Right ventricle myocardium superior (tissue), 1 donor: Measurements from ENCODE around the gene ZNF738. TPM values are rescaled to one million over a fixed set of nuclear protein-coding genes. Genes with fewer than 3 reads are reported as not detected.
A peak's percentile ranks its signal among the peaks of the same experiment; 100 is the strongest.
"Not testable (repeated sequence)": the region's sequence is repeated elsewhere in the genome, so short reads cannot be mapped to it uniquely, and the experiment has no call there.

Source experiments
- ATAC-seq: fragments of 200-7000 bp; cut with Tn5 transposase; one replicate; pipeline ENCODE4 v1.9.1; 2020; ENCODE audit warnings: mild to moderate bottlenecking; ENCODE audit not compliant: poor library complexity
- DNase-seq: peaks from one replicate; pipeline ENCODE4 v3.0.0-alpha.2; 2020
- intact Hi-C: fragments of 100-400 bp; cut with DNase I; formaldehyde crosslinking; loops from one replicate; pipeline ENCODE4 v1.11.2; 2022
- long read RNA-seq: library from polyadenylated mRNA; unstranded; transcript quantifications from one replicate; pipeline ENCODE4 v2.0.0, GENCODE V29; 2021
- total RNA-seq: library from RNA; stranded (reverse); fragmentation: NEBNext Ultra II Directional; extraction: Animal tissue kit (Norgen Biotek cat#: 25700); gene quantifications from one replicate; pipeline ENCODE4 v1.2.1, GENCODE V29; 2021
- donor health status: DM: no; HTN: yes; CAD: no; lungs with severe emphysema.

ZNF738 gene
- 1.8 TPM for total RNA-seq
- long read RNA-seq, partial matches to known transcripts: 0 of 2 reads
- long read RNA-seq, other reads (novel, unspliced or antisense): 1 of 2 reads

DNA sequence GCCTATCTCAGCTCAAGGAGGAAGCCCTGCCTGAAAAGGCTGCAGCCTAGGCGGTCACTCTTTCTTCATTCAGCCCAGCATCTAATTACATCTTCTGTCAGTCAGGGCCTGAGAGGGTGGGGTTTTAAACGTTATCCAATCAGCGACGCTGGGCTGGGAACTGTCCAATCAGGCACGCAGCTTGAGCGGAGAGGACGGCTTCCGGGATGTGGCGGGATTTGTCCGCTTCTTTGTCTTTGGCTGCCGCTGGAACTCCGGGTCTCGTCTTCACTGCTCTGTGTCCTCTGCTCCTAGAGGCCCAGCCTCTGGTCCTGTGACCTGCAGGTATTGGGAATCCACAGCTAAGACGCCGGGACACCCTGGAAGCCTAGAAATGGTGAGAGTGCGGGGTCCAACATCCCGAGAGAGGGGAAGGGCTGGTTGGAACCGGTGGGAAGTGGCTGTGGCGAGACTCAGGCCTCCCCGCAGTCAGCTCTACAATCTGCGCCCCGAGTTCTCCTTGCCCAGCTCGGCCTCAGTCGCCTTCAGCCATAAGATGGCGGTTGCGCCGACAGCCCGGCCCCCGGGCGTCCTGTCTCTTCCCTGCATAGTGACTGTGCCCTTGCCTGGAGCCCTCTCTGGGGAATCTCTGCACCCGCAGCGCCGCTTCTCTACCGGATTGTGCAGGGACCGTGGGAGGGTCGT is at the start of gene ZNF738:
TSS of gene ZNF738 (plus strand) at position 233 of the 684 bp plus-strand sequence. CDS start at position 374, 141 bp downstream.
- DNase-seq (peak; percentile 94), ATAC-seq (peak; percentile 100)
- intact Hi-C loops: no loop called here

DNA sequence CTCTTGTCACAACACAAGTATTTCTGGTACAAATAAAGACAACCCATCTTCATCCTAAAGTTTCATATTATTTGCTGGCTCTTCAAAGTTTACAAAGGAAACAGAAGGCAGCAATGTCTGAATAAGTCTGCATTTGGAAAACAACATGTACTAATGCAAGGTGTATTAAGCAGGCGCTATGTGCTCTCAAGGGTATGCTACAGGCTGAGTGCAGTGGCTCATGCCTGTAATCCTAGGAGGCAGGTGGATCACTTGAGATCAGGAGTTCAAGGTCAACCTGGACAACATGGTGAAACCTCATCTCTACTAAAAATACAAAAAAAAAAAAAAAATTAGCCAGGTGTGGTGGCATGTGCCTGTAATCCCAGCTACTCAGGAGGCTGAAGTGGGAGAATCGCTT is 46.0 kb upstream of the ZNF738 start:
- intact Hi-C loops, DNase-seq, ATAC-seq: not testable (repeated sequence)

DNA sequence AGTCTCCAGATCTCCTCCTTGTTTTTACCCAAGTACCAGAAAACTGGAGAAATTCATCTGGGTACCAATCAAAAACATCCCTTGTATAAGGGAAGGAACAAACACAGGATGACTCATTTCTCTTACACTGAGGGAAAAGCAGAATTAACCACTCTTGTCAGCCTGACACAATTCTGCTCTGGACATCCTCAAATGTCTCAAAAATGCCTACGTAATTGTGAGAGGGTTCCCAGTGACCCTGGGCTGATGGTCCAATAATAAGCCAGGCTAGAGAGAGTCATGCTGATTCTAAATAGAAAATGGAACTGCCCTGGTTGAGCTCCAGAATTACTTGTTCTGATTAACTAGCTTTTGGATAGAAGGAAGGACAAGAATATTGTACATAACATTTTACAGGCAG is 44.1 kb upstream of the ZNF738 start:
- ATAC-seq (peak; percentile 15), DNase-seq (no peak)
- intact Hi-C loops: no loop called here

DNA sequence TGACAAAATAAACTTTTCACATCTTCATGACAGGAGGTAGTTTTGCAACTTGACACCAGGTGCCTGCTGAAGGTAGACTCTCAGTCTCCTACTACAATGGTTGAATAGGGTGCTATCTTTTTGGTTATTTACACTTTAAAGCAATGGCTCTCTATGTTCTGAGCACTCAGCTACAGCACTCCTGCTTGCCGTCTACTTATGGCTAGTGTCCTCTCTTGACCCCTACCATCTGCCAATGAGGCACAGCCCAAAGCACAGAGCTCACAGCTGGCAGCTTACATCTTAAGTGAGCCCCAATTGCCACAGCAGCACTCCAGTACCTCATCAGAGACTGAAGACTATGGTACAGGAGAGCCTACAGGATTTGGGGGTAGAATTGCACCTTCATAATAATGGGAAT is 41.0 kb upstream of the ZNF738 start:
- DNase-seq: no peak
- peak; percentile 70 for ATAC-seq
- intact Hi-C loops: no loop called here

DNA sequence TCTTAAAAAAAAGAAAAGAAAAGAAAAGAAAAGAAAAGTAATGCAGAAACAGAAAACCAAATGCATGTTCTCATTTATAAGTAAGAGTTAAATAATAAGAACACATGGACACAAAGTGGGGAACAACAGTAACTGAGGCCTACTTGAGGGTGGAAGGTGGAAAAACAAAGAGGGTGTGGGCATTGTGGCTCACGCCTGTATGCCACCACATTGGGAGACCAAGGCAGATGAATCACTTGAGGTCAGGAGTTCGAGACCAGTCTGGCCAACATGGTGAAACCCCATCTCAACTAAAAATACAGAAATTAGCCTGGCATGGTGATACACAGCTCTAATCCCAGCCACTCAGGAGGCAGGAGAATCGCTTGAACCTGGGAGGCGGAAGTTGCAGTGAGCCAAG is 37.7 kb upstream of the ZNF738 start:
- DNase-seq: no peak
- intact Hi-C loops: no loop called here

DNA sequence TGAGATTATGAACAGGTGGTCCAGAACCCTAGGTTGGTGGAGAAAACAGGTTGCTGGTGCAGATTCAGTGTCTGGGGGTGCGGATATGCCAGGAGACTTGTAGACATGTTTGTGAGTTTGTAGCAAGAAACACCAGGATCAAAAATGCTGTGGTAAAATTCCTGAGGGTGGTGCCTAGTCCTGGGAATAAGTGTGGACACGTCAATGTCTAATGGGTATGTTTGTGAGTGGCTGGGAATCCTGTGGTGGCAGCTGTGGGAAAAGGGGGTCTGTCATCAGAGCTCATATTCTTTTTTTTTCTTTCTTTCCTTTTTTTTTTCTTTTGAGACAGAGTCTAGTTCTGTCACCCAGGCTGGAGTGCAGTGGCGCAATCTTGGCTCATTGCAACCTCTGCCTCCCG is 36.8 kb upstream of the ZNF738 start:
- intact Hi-C loops: no loop called here
- ATAC-seq (no peak), DNase-seq (no peak)

More for the DNA sequence above, 37.7 kb upstream of the ZNF738 start:
- ATAC-seq: no peak

DNA sequence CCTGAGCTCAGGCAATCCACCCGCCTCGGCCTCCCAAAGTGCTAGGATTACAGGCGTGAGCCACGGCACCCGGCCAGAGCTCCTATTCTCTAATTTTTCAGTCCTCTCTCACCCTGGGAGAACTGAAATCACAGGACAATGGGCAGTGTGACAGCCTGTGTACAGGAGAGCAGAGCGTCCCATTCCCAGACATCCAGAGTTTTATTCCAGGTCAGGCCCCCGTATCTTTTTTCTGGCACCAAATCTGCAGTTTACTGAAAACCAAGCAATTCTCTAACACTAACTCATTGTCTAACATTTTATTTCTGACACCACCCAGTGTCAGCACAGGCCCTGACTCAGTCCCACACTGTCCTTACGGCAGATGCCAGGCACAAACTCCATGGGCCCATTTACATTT is 36.3 kb upstream of the ZNF738 start:
- intact Hi-C loops: no loop called here
- peak; percentile 88 for ATAC-seq
- peak; percentile 67 for DNase-seq

DNA sequence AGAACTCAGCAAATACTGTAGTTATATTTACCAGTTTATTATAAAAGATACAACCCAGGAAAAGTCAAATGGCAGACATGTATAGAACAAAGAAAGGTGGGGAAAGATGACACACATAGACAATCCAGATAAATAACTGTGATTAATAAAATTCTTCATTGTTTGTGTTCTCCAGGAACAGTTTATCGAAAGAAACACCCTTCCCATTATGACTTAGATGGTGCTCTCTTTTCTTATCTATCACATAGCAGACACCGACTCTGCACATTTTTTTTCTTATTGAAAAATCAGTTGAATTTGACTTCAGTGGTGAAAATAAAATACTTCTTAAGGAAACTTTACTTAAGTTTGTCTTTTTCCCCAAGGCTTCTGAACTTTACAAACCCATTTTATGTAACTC is 35.8 kb upstream of the ZNF738 start:
- no peak for DNase-seq
- intact Hi-C loops: no loop called here
- no peak for ATAC-seq

DNA sequence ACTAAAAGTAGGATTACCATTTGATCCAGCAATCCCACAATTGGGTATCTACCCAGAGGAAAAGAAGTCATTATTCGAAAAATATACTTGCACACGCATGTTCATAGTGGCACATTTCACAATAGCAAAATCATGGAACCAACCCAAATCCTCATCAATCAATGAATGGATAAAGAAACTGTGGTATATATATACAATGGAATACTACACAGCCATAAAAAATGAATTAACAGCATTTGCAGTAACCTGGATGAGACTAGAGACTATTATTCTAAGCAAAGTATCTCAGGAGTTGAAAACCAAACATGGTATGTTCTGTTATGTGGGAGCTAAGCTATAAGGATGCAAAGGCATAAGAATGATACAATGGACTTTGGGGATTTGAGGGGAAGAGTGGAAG is 32.6 kb upstream of the ZNF738 start:
- intact Hi-C loops: no loop called here
- DNase-seq (no peak), ATAC-seq (no peak)

DNA sequence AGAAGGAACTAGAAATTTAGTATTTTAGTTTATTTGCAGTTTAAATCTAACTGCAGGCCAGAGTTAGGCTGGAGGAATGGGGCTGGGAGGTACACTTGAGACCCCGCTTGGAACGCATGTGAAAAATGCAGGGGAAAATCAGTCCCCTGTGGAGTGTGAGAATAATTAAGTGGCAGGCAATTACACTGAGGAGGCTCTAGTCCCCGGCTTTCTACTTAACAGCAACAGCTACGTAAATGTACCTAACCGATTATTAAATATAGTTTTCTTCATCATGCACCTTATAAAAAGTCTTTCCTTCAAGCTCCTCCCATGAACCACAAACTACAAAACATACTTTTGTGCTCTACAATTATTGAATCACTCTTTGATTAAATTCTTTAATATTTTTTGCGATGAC is 30.4 kb upstream of the ZNF738 start:
- no peak for DNase-seq
- ATAC-seq: peak; percentile 36
- intact Hi-C loops: loop anchor here (2.0 kb wide), 1 partner anchor 68 kb away; the partner anchor contains the start of gene ZNF493

DNA sequence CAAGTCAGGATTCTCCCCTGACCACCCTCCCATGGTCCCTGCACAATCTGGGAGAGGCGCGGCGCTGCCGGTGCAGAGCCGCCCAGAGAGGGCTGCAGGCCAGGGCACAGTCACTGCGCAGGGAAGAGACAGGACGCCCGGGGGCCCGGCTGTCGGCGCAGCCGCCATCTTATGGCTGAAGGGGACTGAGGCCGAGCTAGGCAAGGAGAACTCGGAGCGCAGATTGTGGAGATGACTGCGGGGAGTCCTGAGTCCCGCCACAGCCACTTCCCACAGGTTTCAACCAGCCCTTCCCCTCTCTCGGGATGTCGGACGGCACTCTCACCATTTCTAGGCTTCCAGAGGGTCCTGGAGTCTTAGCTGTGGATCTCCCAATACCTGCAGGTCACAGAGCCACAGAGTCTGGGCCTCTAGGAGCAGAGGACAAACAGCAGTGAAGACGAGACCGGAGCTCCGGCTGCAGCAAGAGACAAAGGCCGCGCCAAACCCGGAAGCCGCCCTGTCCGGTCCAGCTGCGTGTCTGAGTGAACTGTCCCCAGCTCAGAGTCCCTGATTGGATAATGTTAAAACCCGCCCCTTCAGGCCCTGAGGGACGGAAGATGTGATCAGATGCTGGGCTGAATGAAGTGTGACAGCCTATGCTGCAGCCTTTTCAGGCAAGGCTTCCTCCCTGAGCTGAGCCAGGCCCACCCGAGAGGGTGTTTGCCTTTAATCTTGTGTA is 29.8 kb upstream of the ZNF738 start, which contains the start of gene ZNF708:
TSS of gene ZNF708 (minus strand) at position 526 of the 721 bp plus-strand sequence. CDS start at position 328, 198 bp downstream.
- ATAC-seq (peak; percentile 100), DNase-seq (peak; percentile 93)
- intact Hi-C loops: loop anchor here (2.0 kb wide), 1 partner anchor 68 kb away; the partner anchor contains the start of gene ZNF493

DNA sequence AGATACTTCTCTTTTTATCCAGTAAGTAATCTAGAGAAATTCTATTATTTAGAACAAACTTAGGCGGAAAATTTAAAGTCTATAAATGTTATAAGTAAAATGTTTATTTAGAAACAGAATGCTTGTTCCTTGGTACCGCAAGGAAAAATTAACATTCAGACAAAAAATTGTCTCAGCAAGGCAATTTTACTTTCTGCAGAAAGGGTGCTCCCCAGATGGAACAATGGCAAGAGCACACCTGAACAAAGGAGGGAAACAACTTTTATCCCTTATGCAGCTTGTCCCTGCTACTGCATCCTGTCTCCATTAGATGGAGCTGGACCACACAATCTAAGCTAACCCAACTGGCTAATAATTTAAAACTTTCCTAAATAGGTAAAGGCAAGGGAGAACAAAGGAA is 23.1 kb upstream of the ZNF738 start:
- ATAC-seq: no peak
- no peak for DNase-seq
- intact Hi-C loops: no loop called here

DNA sequence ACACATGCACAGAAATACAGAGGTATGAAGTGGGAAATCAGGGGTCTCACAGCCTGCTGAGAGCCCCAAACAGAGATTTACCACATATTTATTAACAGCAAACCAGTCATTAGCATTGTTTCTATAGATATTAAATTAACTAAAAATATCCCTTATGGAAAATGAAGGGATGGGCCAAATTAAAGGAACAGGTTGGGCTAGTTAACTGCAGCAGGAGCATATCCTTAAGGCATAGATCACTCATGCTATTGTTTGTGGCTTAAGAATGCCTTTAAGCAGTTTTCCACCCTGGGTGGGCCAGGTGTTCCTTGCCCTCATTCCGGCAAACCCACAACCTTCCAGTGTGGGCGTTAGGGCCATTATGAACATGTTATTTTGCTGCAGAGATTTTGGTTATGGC is 14.0 kb upstream of the ZNF738 start:
- intact Hi-C loops, DNase-seq, ATAC-seq: not testable (repeated sequence)

DNA sequence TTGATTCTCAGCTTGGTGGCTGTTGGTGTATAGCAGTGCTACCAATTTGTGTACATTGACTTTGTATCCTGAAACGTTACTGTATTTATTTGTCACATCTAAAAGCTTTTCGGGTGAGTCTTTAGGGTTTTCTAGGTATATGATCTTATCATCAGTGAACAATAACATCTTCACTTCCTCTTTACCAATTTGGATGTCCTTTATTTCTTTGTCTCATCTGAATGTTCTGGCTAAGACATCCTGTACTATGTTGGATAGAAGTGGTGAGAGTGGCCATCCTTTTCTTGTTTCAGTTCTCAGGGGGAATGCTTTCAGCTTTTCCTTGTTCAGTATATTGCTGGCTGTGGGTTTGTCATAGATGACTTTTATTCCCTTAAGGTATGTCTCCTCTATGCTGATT is 6.0 kb upstream of the ZNF738 start:
- ATAC-seq: no peak
- no peak for DNase-seq
- intact Hi-C loops: no loop called here

DNA sequence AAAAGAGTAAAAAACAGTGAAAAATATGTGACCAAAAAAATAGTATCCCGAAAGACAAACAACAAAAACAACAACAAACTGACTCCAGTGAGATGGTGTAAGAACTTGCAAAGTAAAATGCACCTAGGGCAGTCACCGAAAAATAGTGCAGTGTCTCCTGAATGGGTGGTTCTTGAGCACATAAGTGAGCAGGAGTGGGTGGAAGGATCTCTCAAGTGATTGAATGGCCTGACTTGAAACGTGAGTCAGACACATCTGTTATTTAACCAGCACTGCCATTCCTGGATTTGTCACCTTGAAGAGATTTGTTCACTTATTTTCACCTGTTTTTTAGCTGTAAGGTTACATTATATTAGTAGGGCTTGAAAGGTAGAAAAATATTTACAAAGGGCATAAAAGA is 3.5 kb downstream of the ZNF738 start:
- DNase-seq (no peak), ATAC-seq (no peak)
- intact Hi-C loops: no loop called here

DNA sequence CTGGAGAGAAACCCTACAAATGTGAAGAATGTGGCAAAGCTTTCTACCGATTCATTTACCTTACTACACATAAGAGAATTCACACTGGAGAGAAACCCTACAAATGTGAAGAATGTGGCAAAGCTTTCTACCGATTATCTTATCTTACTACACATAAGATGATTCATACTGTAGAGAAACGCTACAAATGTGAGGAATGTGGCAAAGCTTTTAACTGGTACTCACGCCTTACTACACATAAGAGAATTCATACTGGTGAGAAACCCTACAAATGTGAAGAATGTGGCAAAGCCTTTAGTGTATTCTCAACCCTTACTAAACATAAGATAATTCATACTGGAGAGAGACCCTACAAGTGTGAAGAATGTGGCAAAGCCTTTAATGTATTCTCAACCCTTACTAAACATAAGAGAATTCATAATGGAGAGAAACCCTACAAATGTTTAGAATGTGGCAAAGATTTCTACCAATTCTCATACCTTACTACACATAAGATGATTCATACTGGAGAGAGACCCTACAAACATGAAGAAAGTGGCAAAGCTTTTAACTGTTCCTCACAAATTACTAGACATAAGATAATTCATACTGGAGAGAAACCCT is 25.3 kb downstream of the ZNF738 start:
- DNase-seq: no peak
- intact Hi-C loops: no loop called here
- ATAC-seq: no peak

DNA sequence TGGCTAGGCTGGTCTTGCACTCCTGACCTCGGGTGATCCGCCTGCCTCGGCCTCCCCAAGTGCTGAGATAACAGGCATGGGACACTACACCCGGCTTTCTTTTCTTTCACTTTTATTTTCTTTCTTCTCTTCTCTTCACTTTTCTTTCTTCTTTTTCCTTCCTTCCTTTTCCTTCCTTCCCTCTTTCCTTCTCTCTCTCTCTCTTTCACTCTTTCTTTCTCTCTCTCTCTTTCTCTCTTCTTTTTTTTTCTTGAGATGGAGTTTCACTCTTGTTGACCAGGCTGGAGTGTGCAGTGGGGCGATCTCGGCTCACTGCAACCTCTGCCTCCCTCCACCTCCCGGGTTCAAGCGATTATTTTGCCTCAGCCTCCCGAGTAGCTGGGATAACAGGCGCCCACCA is 37.3 kb downstream of the ZNF738 start:
- ATAC-seq (no peak), DNase-seq (no peak)
- intact Hi-C loops: loop anchor here (2.0 kb wide), 1 partner anchor 67 kb away; the partner anchor contains the start of gene ZNF708

DNA sequence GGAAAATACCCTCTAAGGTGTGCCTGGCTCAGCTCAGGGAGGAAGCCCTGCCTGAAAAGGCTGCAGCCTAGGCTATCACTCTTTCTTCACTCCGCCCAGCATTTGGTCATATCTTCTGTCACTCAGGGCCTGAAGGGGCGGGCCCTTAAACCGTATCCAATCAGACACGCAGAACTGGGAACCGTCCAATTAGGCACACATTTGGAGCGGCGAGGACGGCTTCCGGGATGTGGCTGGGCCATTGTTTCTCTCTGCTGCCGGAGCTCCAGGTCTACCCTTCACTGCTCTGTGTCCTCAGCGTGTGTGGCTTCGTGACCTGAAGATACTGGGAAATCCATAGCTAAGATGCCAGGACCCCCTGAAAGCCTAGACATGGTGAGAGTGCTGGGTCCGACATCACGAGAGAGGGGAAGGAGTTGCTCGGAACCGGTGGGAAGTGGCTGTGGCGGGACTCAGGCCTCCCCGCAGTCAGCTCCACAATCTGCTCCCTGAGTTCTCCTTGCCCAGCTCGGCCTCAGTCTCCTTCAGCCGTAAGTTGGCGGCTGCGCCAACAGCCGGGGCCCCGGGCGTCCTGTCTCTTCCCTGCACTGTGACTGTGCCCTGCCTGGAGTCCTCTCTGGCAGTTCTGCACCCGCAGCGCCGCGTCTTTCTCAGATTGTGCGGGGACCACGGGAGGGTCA is 38.2 kb downstream of the ZNF738 start, which contains the start of gene ZNF493:
TSS of gene ZNF493 (plus strand) at position 241 of the 680 bp plus-strand sequence. CDS start at position 346, 105 bp downstream.
- intact Hi-C loops: loop anchor here (2.0 kb wide), 1 partner anchor 68 kb away; the partner anchor contains the start of gene ZNF708
- peak; percentile 95 for DNase-seq
- peak; percentile 100 for ATAC-seq

DNA sequence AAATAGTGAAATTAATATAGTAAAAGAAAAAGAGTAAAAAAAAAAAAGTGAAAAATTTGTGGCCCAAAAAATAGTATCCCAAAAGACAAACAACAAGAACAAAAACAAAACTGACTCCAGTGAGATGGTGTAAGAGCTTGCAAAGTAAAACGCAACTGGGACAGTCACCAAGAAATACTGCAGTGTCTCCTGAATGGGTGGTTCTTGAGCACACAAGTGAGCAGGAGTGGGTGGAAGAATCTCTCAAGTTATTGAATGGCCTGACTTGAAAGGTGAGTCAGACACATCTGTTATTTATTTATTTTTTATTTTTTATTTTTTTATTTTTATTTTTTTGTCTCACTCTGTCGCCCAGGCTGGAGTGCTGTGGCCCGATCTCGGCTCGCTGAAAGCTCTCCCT is 40.1 kb downstream of the ZNF738 start:
- ATAC-seq (no peak), DNase-seq (no peak)
- intact Hi-C loops: no loop called here
